COLO829 (cell line): Measurements from ENCODE around the gene MIA2.
A peak's percentile ranks its signal among the peaks of the same experiment; 100 is the strongest.
"Not testable (repeated sequence)": the region's sequence is repeated elsewhere in the genome, so short reads cannot be mapped to it uniquely, and the experiment has no call there.

Experiments used
- DNase-seq: peaks from one replicate; pipeline ENCODE4 v3.0.0; 2012; ENCODE audit warnings: low spot score

MIA2 gene

GRCh38 chr14:39231751-39232553 is 1.8 kb upstream of the MIA2 start:
- not testable (repeated sequence) for DNase-seq

- no peak for DNase-seq
Observed at GRCh38 chr14:39232554-39233415, 930 bp upstream of the MIA2 start.

GRCh38 chr14:39234986-39235385 is 1.3 kb downstream of the MIA2 start:
- not testable (repeated sequence) for DNase-seq

- not testable (repeated sequence) for DNase-seq
Observed at GRCh38 chr14:39235466-39235865, 1.8 kb downstream of the MIA2 start.

- no peak for DNase-seq
Observed at GRCh38 chr14:39240769-39241168, 7.1 kb downstream of the MIA2 start.

GRCh38 chr14:39241637-39242036 is 7.9 kb downstream of the MIA2 start:
- DNase-seq, result no peak

- DNase-seq, result no peak
Observed at GRCh38 chr14:39243831-39244230, 10.1 kb downstream of the MIA2 start.

GRCh38 chr14:39246618-39247017 is 12.9 kb downstream of the MIA2 start:
- no peak for DNase-seq

GRCh38 chr14:39247256-39247655 is 13.5 kb downstream of the MIA2 start:
- DNase-seq, result peak; percentile 9

GRCh38 chr14:39251547-39251946 is 17.8 kb downstream of the MIA2 start:
- no peak for DNase-seq

- not testable (repeated sequence) for DNase-seq
Observed at GRCh38 chr14:39257388-39257787, 23.7 kb downstream of the MIA2 start.

- DNase-seq, result no peak
Observed at GRCh38 chr14:39258782-39259545, 25.2 kb downstream of the MIA2 start.

GRCh38 chr14:39260161-39260560 is 26.4 kb downstream of the MIA2 start:
- not testable (repeated sequence) for DNase-seq

GRCh38 chr14:39262214-39262613 is 28.5 kb downstream of the MIA2 start:
- DNase-seq, result not testable (repeated sequence)

- no peak for DNase-seq
Observed at GRCh38 chr14:39264057-39264456, 30.3 kb downstream of the MIA2 start.

GRCh38 chr14:39264558-39264957 is 30.8 kb downstream of the MIA2 start:
- DNase-seq, result no peak

GRCh38 chr14:39265033-39265432 is 31.3 kb downstream of the MIA2 start:
- no peak for DNase-seq

- DNase-seq, result no peak
Observed at GRCh38 chr14:39265806-39266524, 32.2 kb downstream of the MIA2 start.

- no peak for DNase-seq
Observed at GRCh38 chr14:39266525-39266870, 32.8 kb downstream of the MIA2 start.

- peak; percentile 66 for DNase-seq
Observed at GRCh38 chr14:39266871-39267607, 33.3 kb downstream of the MIA2 start.

- no peak for DNase-seq
Observed at GRCh38 chr14:39267608-39268005, 33.9 kb downstream of the MIA2 start.
